ENCODE results near the gene PTPRR.

- TF ChIP-seq POLR2A (IDR thresholded peaks at IDR 0.05) (no peak), CTCF (IDR thresholded peaks at IDR 0.05) (no peak)
Measured at GRCh38 chr12:70711831-70712230, 208.7 kb downstream of the PTPRR start.

Data from esophagus squamous epithelium (tissue), 4 donors.